HG02938 (cell line): ENCODE results near the gene HEXIM2.
A peak's percentile ranks its signal among the peaks of the same experiment; 100 is the strongest.
"Not testable (repeated sequence)": the region's sequence is repeated elsewhere in the genome, so short reads cannot be mapped to it uniquely, and the experiment has no call there.

Source experiments
- ATAC-seq: cut with Tn5 transposase; IDR thresholded peaks from one replicate; pipeline ENCODE4 v1.9.1; 2021; ENCODE audit warnings: mild to moderate bottlenecking, moderate library complexity; ENCODE audit not compliant: unreplicated experiment

The HEXIM2 gene

GRCh38 chr17:45161288-45162024 is at the start of gene HEXIM2:
Gene HEXIM2, plus strand, starts transcription at chr17:45161875. Its CDS starts 919 bp downstream, at chr17:45162794.
- ATAC-seq = peak; percentile 96

- no peak for ATAC-seq
Measured at GRCh38 chr17:45112559-45113423, 48.9 kb upstream of the HEXIM2 start.

- no peak for ATAC-seq
Measured at GRCh38 chr17:45113424-45113754, 48.3 kb upstream of the HEXIM2 start.

GRCh38 chr17:45114117-45114932 is 47.4 kb upstream of the HEXIM2 start:
- no peak for ATAC-seq

GRCh38 chr17:45115015-45115625 is 46.6 kb upstream of the HEXIM2 start:
- no peak for ATAC-seq

- ATAC-seq = no peak
Measured at GRCh38 chr17:45115871-45116270, 45.8 kb upstream of the HEXIM2 start.

GRCh38 chr17:45116434-45117016 is 45.1 kb upstream of the HEXIM2 start:
- ATAC-seq = no peak

GRCh38 chr17:45117334-45117733 is 44.3 kb upstream of the HEXIM2 start:
- ATAC-seq = no peak

GRCh38 chr17:45117848-45118646 is 43.6 kb upstream of the HEXIM2 start:
- no peak for ATAC-seq

GRCh38 chr17:45118691-45119090 is 43.0 kb upstream of the HEXIM2 start:
- ATAC-seq = no peak

- no peak for ATAC-seq
Measured at GRCh38 chr17:45119964-45120363, 41.7 kb upstream of the HEXIM2 start.

GRCh38 chr17:45120558-45120957 is 41.1 kb upstream of the HEXIM2 start:
- ATAC-seq = no peak

GRCh38 chr17:45121055-45121454 is 40.6 kb upstream of the HEXIM2 start:
- ATAC-seq = no peak

GRCh38 chr17:45123076-45123770 is 38.5 kb upstream of the HEXIM2 start:
- ATAC-seq = no peak

GRCh38 chr17:45123930-45124796 is 37.5 kb upstream of the HEXIM2 start:
- ATAC-seq = no peak

GRCh38 chr17:45124797-45125122 is 36.9 kb upstream of the HEXIM2 start:
- not testable (repeated sequence) for ATAC-seq

- no peak for ATAC-seq
Measured at GRCh38 chr17:45125509-45125908, 36.2 kb upstream of the HEXIM2 start.

GRCh38 chr17:45127207-45127547 is 34.5 kb upstream of the HEXIM2 start:
- ATAC-seq = no peak
